Neural progenitor cell (in vitro differentiated cells): Measurements from ENCODE around the gene DNMT3L.
"Not testable (repeated sequence)": the region's sequence is repeated elsewhere in the genome, so short reads cannot be mapped to it uniquely, and the experiment has no call there.

Experiments used
- CTCF ChIP-seq: fragments of 200-600 bp; sonication (generic); IDR thresholded peaks from 2 replicates; pipeline ENCODE4 v1.5.1; 2017; ENCODE audit warnings: antibody characterized with exemption, mild to moderate bottlenecking
- EZH2phosphoT487 ChIP-seq: fragments of 200-600 bp; sonication (generic); IDR thresholded peaks from 2 replicates; pipeline ENCODE4 v1.6.1; 2017; ENCODE audit warnings: antibody characterized with exemption

GRCh38 chr21:44206187-44206586 lies 55.5 kb downstream of the DNMT3L start:
- not testable (repeated sequence) for TF ChIP-seq CTCF, EZH2phosphoT487
